Activated effector memory CD4-positive, alpha-beta T cell treated with Interleukin-2 at 50 U/mL for 16 hours (primary cell): ENCODE data around the gene PVALB.

ENCODE experiments used
- DNase-seq: peaks from one replicate; pipeline ENCODE4 v3.0.0-alpha.2; 2020

PVALB gene

GRCh38 chr22:36816636-36817524 lies at the start of gene PVALB:
Gene PVALB (minus strand): TSS chr22:36817035. CDS start chr22:36817005, 30 bp downstream.
- DNase-seq, result no peak

- no peak for DNase-seq
These were observed 48.5 kb upstream of the PVALB start for GRCh38 chr22:36865346-36865745.

- no peak for DNase-seq
These were observed 47.8 kb upstream of the PVALB start for GRCh38 chr22:36864454-36865215.

GRCh38 chr22:36863979-36864378 lies 47.1 kb upstream of the PVALB start:
- DNase-seq, result no peak

GRCh38 chr22:36863281-36863680 lies 46.4 kb upstream of the PVALB start:
- DNase-seq, result no peak

GRCh38 chr22:36862251-36863242 lies 45.7 kb upstream of the PVALB start:
- no peak for DNase-seq

GRCh38 chr22:36860821-36861659 lies 44.2 kb upstream of the PVALB start, which contains the start of gene NCF4:
Gene NCF4 (plus strand): TSS chr22:36861006. CDS start chr22:36861172, 166 bp downstream.
- peak; percentile 49 for DNase-seq

GRCh38 chr22:36860438-36860820 lies 43.6 kb upstream of the PVALB start:
- no peak for DNase-seq

GRCh38 chr22:36860017-36860416 lies 43.2 kb upstream of the PVALB start:
- DNase-seq, result no peak

GRCh38 chr22:36858966-36859365 lies 42.1 kb upstream of the PVALB start:
- DNase-seq, result no peak

GRCh38 chr22:36858156-36858555 lies 41.3 kb upstream of the PVALB start:
- no peak for DNase-seq

- DNase-seq, result no peak
These were observed 39.9 kb upstream of the PVALB start for GRCh38 chr22:36856792-36857135.

- DNase-seq, result peak; percentile 87
These were observed 39.4 kb upstream of the PVALB start for GRCh38 chr22:36856121-36856791.

- DNase-seq, result no peak
These were observed 38.6 kb upstream of the PVALB start for GRCh38 chr22:36855478-36855877.

- peak; percentile 80 for DNase-seq
These were observed 36.7 kb upstream of the PVALB start for GRCh38 chr22:36853407-36854099.

- no peak for DNase-seq
These were observed 35.5 kb upstream of the PVALB start for GRCh38 chr22:36852056-36852973.

- DNase-seq, result no peak
These were observed 33.8 kb upstream of the PVALB start for GRCh38 chr22:36850682-36851081.

- no peak for DNase-seq
These were observed 33.2 kb upstream of the PVALB start for GRCh38 chr22:36850056-36850455.

- no peak for DNase-seq
These were observed 30.1 kb upstream of the PVALB start for GRCh38 chr22:36846949-36847348.
